ENCODE results near the gene PPIA. TPM values are rescaled to one million over a fixed set of nuclear protein-coding genes. Genes with fewer than 3 reads are reported as not detected.

The PPIA gene
- total RNA-seq, 1 donor: 1,612 TPM

GRCh38 chr7:44814919-44815318 lies 18.4 kb downstream of the PPIA start:
- no peaks in the 10 kb centered on the region for H3K36me3 ChIP-seq (ENCODE audit: insufficient read depth, low read length)
- H3K4me1 ChIP-seq (ENCODE audit: insufficient read depth, low read length): no peaks in the 10 kb centered on the region
- no peak for DNase-seq (ENCODE audit: insufficient read length, low spot score, missing footprints)
- no peaks in the 10 kb centered on the region for H3K27me3 ChIP-seq (ENCODE audit: insufficient read depth, low read length)
- no peaks in the 10 kb centered on the region for H3K9me3 ChIP-seq (ENCODE audit: low read depth, low read length)
- no peaks in the 10 kb centered on the region for H3K79me2 ChIP-seq (ENCODE audit: insufficient read depth, low read length)
- no peak for TF ChIP-seq CTCF (IDR thresholded peaks at IDR 0.05; ENCODE audit: extremely low read depth, low read depth, low read length)
- no peak overlapping the region for H3K27ac ChIP-seq (ENCODE audit: low read depth, low read length)
- no peaks in the 10 kb centered on the region for H4K20me1 ChIP-seq (ENCODE audit: insufficient read depth, low read length)
- no peak overlapping the region for H3K4me3 ChIP-seq (ENCODE audit: insufficient read depth, low read length)
- no peak overlapping the region for H3K4me2 ChIP-seq (ENCODE audit: insufficient read depth, low read length)
- no peak overlapping the region for H2AFZ ChIP-seq (ENCODE audit: low read length)

- Histone ChIP-seq H4K20me1 (ENCODE audit: insufficient read depth, low read length) (no peaks in the 10 kb centered on the region), H3K79me2 (ENCODE audit: insufficient read depth, low read length) (no peaks in the 10 kb centered on the region), H2AFZ (ENCODE audit: low read length) (no peak overlapping the region), H3K9me3 (ENCODE audit: low read depth, low read length) (no peaks in the 10 kb centered on the region), H3K4me2 (ENCODE audit: insufficient read depth, low read length) (no peak overlapping the region), H3K4me1 (ENCODE audit: insufficient read depth, low read length) (no peaks in the 10 kb centered on the region), H3K36me3 (ENCODE audit: insufficient read depth, low read length) (no peaks in the 10 kb centered on the region), H3K27ac (ENCODE audit: low read depth, low read length) (no peak overlapping the region), H3K4me3 (ENCODE audit: insufficient read depth, low read length) (no peak overlapping the region), H3K27me3 (ENCODE audit: insufficient read depth, low read length) (no peaks in the 10 kb centered on the region)
- peak; percentile 27 for DNase-seq (ENCODE audit: insufficient read length, low spot score, missing footprints)
- no peak for TF ChIP-seq CTCF (IDR thresholded peaks at IDR 0.05; ENCODE audit: extremely low read depth, low read depth, low read length)
Measured at GRCh38 chr7:44819292-44819691, 22.8 kb downstream of the PPIA start.

GRCh38 chr7:44823255-44823781 lies 26.8 kb downstream of the PPIA start:
- H3K36me3 ChIP-seq (ENCODE audit: insufficient read depth, low read length): peaks cover 14% of the 10 kb centered on the region
- no peak for TF ChIP-seq CTCF (IDR thresholded peaks at IDR 0.05; ENCODE audit: extremely low read depth, low read depth, low read length)

GRCh38 chr7:44824894-44825526 lies 28.5 kb downstream of the PPIA start:
- TF ChIP-seq CTCF (IDR thresholded peaks at IDR 0.05; ENCODE audit: extremely low read depth, low read depth, low read length): no peak
- Histone ChIP-seq H3K4me3 (ENCODE audit: insufficient read depth, low read length) (no peak overlapping the region), H3K36me3 (ENCODE audit: insufficient read depth, low read length) (peaks cover 26% of the 10 kb centered on the region), H3K9me3 (ENCODE audit: low read depth, low read length) (no peaks in the 10 kb centered on the region), H2AFZ (ENCODE audit: low read length) (no peak overlapping the region), H3K4me1 (ENCODE audit: insufficient read depth, low read length) (peaks cover 5% of the 10 kb centered on the region), H3K79me2 (ENCODE audit: insufficient read depth, low read length) (no peaks in the 10 kb centered on the region), H3K27me3 (ENCODE audit: insufficient read depth, low read length) (no peaks in the 10 kb centered on the region), H3K4me2 (ENCODE audit: insufficient read depth, low read length) (no peak overlapping the region), H3K27ac (ENCODE audit: low read depth, low read length) (no peak overlapping the region), H4K20me1 (ENCODE audit: insufficient read depth, low read length) (no peaks in the 10 kb centered on the region)
- DNase-seq (ENCODE audit: insufficient read length, low spot score, missing footprints): no peak

More at GRCh38 chr7:44823255-44823781, 26.8 kb downstream of the PPIA start:
- H3K9me3 ChIP-seq (ENCODE audit: low read depth, low read length): no peaks in the 10 kb centered on the region
- no peak overlapping the region for H2AFZ ChIP-seq (ENCODE audit: low read length)
- no peak overlapping the region for H3K27ac ChIP-seq (ENCODE audit: low read depth, low read length)
- no peak overlapping the region for H3K4me3 ChIP-seq (ENCODE audit: insufficient read depth, low read length)
- no peaks in the 10 kb centered on the region for H4K20me1 ChIP-seq (ENCODE audit: insufficient read depth, low read length)
- H3K27me3 ChIP-seq (ENCODE audit: insufficient read depth, low read length): no peaks in the 10 kb centered on the region
- no peak overlapping the region for H3K4me2 ChIP-seq (ENCODE audit: insufficient read depth, low read length)
- peaks cover 5% of the 10 kb centered on the region for H3K4me1 ChIP-seq (ENCODE audit: insufficient read depth, low read length)
- DNase-seq (ENCODE audit: insufficient read length, low spot score, missing footprints): no peak
- H3K79me2 ChIP-seq (ENCODE audit: insufficient read depth, low read length): no peaks in the 10 kb centered on the region

Measured in osteoblast (primary cell).